GM21619 (cell line): Measurements from ENCODE around the gene GSTM3.
"Not testable (repeated sequence)": the region's sequence is repeated elsewhere in the genome, so short reads cannot be mapped to it uniquely, and the experiment has no call there.

Experiments used
- ATAC-seq: cut with Tn5 transposase; IDR thresholded peaks from one replicate; pipeline ENCODE4 v1.9.1; 2021; ENCODE audit not compliant: unreplicated experiment

GSTM3 gene

GRCh38 chr1:109732390-109732881 lies 8.4 kb downstream of the GSTM3 start:
- ATAC-seq, result no peak

DNA sequence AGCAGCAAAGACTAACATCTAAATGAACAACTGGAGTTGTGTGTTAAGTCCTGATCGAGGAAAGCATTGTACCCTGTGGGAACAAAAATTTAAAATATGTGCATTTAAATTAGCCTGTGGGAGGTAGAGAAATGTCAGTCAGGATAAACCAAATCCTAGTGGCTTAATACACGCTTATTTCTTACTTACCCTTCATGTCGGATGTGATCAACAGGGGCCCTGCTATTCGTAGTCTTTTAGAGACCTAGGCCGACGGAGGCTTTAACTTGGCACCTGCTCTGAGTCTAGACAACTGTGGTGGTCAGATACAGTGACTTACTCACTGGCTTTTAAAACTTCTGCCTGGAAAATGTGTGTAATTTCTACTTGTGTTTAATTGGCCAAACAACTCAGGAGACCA lies 10.2 kb downstream of the GSTM3 start:
- ATAC-seq, result no peak

DNA sequence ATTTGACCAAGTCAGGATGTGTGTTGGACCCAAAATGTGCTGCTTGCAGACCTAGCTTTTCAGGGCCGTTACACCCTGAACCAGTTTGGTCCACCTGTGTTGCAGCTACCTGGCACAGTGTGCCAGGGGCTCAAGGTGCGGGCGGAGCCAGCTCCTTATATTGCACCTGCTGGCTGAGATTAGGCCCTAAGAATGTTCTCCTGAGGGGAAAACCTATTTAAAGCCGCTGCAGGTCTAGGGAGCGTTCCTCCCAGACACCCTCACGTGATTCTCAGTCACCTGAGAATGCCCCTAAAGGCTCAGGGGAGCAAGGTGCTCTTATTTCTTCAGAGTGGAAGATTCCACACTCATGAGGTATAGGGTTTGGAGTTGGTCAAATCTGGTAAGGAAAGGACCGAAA lies 12.0 kb downstream of the GSTM3 start:
- no peak for ATAC-seq

- no peak for ATAC-seq
These were observed 14.0 kb downstream of the GSTM3 start for GRCh38 chr1:109726728-109727373.

DNA sequence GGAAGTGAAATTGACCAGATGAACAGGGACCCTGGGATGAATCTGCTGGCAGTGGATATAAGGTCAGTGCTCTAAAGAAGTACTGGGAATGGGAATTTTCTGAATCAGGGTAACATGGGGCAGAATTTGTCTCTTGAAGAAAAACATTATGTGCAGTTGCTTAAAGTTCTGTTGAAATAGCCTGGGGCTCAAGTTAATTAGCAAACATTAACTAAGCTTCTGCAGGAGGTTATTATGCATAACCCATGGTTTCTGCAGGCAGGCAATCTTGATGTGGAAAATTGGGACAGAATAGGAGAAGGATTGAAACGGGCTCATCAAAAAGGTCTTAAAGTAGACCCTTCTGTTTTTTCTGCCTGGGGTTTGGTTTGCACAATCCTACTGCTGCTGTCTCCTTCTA lies 14.8 kb downstream of the GSTM3 start:
- ATAC-seq, result no peak

- no peak for ATAC-seq
These were observed 15.3 kb downstream of the GSTM3 start for GRCh38 chr1:109725510-109725909.

GRCh38 chr1:109724933-109725332 lies 15.9 kb downstream of the GSTM3 start:
- no peak for ATAC-seq

DNA sequence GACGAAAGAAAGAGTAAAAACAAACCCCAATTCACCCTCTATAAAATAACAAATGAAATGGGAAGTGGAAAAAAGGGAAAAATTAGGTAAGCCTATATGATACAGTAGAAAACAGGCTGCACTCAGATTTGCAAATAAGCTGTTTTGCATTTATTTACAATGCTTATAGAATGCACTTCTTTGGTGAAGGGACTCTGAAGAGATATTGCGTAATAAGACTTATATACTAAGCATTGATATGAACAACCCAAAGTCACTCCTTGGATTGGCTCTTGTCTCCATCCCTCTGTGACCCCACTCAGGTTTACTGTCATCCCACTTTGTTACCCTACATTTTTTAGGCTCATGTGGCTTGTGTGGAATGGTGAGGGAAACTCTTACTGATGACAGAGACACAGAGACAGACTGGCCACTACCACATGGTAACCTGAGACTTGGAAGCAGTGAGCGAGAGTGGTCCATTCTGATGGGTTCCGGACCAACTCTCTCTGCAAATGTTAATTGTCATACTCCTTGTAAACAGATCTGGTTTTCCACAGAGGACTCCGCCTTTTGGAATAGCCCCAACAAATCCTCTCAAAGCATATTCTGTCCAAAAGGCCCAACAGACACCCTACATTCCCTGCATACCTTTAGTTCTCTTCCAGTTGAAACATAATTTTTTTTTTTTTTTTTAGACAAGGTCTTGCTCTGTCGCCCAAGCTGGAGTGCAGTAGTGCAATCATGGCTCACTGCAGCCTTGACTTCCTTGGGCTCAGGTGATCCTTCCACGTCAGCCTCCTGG lies 17.7 kb downstream of the GSTM3 start:
- ATAC-seq, result no peak

DNA sequence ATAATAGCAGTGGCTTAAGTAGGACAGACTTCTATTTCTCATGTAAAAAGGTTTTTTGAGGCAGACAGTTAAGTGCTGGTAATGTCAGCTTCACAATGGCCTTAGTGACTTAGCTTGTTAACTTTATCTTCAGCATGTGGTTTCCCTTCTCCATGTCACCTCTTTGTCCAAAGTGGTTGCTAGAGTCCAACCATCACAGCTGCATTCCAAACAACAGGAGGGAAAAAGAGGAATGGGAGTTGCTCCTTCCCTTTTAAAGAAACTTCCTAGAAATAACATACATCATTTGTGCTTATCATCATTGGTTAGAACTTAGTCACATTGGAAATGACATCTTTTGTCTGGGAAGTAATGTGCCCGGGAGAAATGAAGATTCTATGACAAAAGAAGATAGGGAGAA lies 18.9 kb downstream of the GSTM3 start:
- no peak for ATAC-seq

DNA sequence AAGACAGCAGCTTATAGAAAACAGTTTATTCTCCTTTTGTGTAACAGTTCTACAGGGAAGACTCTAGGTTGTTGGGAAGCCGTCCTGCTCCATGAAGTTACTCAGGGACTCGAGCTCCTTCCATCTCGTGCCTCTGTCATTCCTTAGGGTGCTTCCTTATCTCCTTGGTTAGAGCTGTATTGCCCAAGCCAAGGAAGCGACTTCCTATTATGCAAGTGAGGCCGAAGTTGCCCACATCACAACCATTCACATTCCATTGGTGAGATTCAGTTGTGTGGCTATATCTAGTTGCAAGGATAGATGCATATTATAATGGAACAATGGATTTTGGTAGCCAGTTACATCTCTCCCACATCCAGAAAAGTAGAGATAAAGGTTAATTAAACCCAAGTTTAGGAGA lies 19.8 kb downstream of the GSTM3 start:
- ATAC-seq, result no peak

DNA sequence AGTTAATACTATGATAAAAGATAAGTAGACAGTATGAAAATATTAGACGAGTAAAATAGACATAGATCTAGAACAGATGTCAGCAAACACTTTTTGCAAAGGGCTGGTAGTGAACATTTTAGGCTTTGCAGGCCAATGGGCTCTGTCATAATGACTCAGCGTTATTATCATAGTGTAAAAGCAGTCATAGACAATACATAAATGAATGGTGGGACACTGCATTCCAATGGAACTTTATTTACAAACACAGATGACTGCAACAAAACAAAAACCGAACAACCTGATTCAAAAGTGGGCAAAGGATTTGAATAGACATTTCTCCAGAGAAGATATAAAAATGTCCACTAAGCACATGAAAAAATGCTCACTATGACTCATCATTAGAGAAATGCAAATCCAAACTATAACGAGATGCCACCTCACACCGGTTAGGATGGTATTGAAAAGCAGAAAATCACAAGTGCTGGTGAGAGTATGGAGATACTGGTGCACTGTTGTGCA lies 21.5 kb downstream of the GSTM3 start:
- ATAC-seq, result no peak

DNA sequence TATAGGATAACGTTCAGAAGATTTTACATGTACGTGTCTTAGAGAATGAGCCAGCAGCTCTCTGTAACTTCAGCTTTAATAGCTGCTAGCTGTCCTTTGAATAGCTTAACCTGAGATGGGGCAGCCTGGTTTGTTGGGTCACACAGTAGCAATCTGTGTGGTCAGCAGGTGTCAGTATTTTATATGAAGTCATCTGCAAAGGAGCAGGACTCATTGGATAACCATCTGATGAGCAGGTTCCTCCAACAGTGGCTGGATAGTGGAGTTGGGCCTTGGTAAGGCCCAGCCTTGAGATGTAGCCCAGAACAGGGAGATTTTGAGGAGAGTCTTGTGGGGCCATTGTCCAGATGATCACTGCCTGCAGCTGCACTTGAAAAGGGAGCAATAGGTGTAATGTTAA lies 22.3 kb downstream of the GSTM3 start:
- no peak for ATAC-seq

GRCh38 chr1:109717729-109718128 lies 23.1 kb downstream of the GSTM3 start:
- ATAC-seq, result no peak

DNA sequence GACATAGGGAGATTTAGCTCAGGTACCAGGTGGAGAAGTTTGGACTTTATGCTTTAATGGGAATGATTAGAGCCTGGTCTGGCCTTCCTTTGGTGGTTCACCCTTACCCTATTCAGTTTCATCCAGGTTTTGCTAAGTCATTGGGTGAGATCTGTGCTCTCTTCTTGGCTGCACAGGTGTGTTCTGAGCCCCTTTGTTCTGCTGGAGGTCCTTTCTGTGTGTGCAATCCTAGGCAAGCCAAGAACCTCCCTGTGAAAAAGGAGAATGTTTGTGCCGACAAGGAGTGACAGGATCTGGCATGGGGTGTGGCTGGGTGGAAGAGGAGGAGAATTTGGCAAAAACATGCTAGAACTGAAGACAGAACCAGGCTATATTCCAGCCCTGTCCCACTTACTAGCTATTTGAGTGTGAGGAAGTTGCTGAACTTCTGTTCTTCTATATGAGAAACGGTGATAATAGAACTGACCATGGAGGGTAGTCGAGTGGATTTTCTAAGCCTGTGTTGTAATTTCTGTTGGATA lies 24.2 kb downstream of the GSTM3 start:
- no peak for ATAC-seq

- ATAC-seq, result no peak
These were observed 24.7 kb downstream of the GSTM3 start for GRCh38 chr1:109716121-109716520.

DNA sequence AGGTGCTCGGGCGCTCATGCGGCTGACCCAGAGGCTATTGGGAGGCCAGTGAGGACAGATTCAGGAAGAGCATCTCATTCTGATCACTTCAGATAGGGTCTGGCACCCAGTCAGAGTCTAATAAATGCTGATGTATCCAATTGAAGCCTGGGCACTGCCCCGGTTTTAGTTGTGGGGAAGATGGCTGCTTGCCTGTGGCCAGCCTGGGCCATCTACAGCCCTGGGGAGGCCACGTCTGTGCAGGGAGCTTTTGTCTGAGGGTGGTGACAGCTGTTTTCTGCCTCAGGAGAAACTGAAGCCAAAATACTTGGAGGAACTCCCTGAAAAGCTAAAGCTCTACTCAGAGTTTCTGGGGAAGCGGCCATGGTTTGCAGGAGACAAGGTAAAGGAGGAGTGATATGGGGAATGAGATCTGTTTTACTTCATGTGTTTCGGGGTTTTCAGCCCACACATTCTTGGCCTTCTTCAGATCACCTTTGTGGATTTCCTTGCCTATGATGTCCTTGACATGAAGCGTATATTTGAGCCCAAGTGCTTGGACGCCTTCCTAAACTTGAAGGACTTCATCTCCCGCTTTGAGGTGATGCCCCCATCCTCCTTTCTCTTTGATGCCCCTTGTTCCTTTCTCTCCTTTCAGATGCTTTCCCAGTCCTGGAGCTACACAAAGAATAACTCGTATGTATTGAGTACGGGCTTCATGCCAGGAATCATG lies 26.0 kb downstream of the GSTM3 start:
- no peak for ATAC-seq

GRCh38 chr1:109713636-109714035 lies 27.2 kb downstream of the GSTM3 start:
- ATAC-seq, result no peak

GRCh38 chr1:109712321-109712864 lies 28.4 kb downstream of the GSTM3 start:
- no peak for ATAC-seq

DNA sequence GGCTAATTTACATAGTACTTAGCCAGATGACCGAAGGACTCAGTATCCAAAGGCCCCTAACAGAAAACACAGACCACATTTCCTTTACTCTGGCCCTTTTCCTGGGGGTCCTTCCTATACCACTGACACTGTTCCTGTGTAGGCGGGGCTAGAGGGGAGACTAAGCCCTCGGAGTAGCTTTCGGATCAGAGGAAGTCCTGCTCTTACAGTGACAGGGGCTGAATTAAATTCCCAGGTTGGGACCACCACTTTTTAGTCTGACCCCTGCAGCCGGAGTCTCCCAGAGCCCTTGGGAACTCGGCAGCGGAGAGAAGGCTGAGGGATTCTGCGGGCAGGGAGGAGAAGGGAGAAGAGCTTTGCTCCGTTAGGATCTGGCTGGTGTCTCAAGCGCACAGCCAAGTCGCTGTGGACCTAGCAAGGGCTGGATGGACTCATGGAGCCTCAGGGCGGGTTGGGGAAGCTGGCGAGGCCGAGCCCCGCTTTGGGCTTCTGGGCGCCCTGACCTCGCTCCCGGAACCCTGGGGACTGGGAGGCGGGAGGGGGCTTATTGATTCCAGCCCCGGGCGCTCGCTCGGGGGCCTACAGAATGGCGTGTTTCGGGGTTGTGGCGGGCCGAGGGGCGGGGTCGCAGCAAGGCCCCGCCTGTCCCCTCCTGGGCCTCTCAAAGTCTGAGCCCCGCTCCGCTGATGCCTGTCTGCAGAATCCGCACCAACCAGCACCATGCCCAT lies 29.1 kb downstream of the GSTM3 start, which contains the start of gene GSTM5:
Gene GSTM5 (plus strand): TSS at position 659 of the 728 bp plus-strand sequence. CDS start 62 bp downstream, at position 721.
- ATAC-seq, result not testable (repeated sequence)

DNA sequence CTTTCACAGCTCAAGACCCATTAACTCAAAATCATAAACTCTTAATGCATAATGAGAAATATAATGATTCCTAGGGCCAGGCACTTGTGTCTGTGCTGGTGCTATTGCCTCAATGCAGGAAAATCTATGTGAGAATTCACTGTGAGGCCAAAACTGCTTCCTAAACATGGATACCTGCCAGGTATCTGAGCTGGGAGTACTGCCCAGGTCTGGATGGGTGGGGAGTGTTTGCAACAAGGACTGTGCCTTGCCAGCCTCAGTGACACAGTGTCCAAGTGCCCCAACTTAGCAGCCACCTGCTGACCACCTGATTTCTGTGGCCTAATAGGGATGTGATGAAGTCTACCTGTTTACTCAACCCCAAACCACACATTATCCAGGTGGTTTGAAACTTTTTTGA lies 31.0 kb downstream of the GSTM3 start:
- not testable (repeated sequence) for ATAC-seq
